A549 (cell line): ENCODE results near the gene MFSD2A.

Source experiments
- CTCF ChIP-seq: fragments of >200 bp; sonication (Bioruptor Twin); formaldehyde crosslinking; IDR thresholded peaks from 3 replicates; pipeline ENCODE4 v1.5.1; 2016
- EP300 ChIP-seq, 2 experiments: fragments of >200 bp; sonication (Bioruptor Twin); formaldehyde crosslinking; IDR thresholded peaks; 2 replicates in 1 of 2; 3 replicates in 1 of 2; pipeline ENCODE4 v1.6.1; 2016 to 2017
- RFX5 ChIP-seq: fragments of 450-650 bp; IDR thresholded peaks from 2 replicates; pipeline ENCODE4 v1.7.1; 2014; ENCODE audit warnings: antibody characterized with exemption, mild to moderate bottlenecking, moderate library complexity
- ZC3H11A ChIP-seq: fragments of 450-650 bp; IDR thresholded peaks from 2 replicates; pipeline ENCODE4 v1.6.1; 2014; ENCODE audit warnings: antibody characterized with exemption, mild to moderate bottlenecking

DNA sequence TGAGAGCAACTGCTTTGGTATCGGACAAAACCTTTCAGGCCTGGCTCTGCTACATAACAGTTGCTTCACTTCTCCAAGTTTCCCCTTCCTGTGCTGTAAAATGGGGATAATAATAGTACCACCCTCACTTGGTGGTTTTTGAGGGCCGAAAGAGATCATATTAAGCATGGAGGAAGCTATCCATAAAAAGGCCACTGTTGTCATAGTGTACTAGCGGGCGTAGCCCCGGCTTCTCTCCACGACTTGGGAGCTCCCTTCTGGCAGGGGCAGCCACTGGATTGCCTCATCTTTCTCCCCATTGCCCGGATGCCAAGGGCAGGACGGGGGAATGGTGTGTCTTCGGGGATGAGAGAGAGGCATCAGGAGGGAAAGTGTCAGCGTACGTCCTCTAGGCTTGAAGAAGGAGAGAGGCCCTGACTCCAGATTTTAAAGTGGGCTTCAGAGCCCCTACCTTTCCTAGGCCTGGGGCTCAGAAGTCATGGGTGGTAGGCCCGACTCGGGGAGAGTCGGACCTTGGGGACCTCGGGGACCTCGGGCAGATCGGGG lies 548 bp upstream of the MFSD2A start:
- TF ChIP-seq CTCF (no peak), EP300 (IDR thresholded peaks at IDR 0.05) (no peak), ZC3H11A (no peak), RFX5 (no peak)
